OCI-LY7 (cell line): ENCODE results near the gene NCOA5. TPM values are rescaled to one million over a fixed set of nuclear protein-coding genes. Genes with fewer than 3 reads are reported as not detected.

Experiments
- BruUV-seq: library from RNA; stranded (reverse); fragments of 400-500 nt; replicated peaks from 2 replicates; lab custom pipeline; 2021; lab: Mats Ljungman, UMichigan
- CTCF ChIA-PET: fragments of 300-600 bp; sonication (Branson Sonifier 250); formaldehyde crosslinking; loops from one replicate; lab custom pipeline; 2022; ENCODE audit warnings: antibody characterized with exemption; ENCODE audit not compliant: unreplicated experiment; lab: Charles Lee
- POLR2A ChIA-PET: fragments of 300-600 bp; sonication (Branson Sonifier 250); formaldehyde crosslinking; loops from one replicate; lab custom pipeline; 2022; ENCODE audit warnings: antibody characterized with exemption; lab: Charles Lee
- DNase-seq: peaks from one replicate; pipeline ENCODE4 v3.0.0-alpha.2; 2015; ENCODE audit warnings: low spot score
- H2AFZ ChIP-seq: fragments of 200-600 bp; sonication (generic), shearing (Covaris generic); 2 replicates; pipeline ENCODE4 v1.6.1; 2014; ENCODE audit warnings: mild to moderate bottlenecking, antibody characterized with exemption, low read length, moderate library complexity
- H3K27ac ChIP-seq: fragments of 200-600 bp; sonication (generic); 2 replicates; pipeline ENCODE4 v1.5.1; 2014; ENCODE audit warnings: mixed run types, low read depth, mild to moderate bottlenecking, moderate library complexity, low read length, inconsistent platforms; ENCODE audit not compliant: poor library complexity, severe bottlenecking
- H3K36me3 ChIP-seq: fragments of 200-600 bp; sonication (generic); 2 replicates; pipeline ENCODE4 v1.6.1; 2014; ENCODE audit warnings: mild to moderate bottlenecking, antibody characterized with exemption, low read length, moderate library complexity, mixed read lengths; ENCODE audit not compliant: insufficient read depth
- H3K4me1 ChIP-seq: fragments of 200-600 bp; sonication (generic); 2 replicates; pipeline ENCODE4 v1.5.1; 2014; ENCODE audit warnings: mild to moderate bottlenecking, low read length; ENCODE audit not compliant: insufficient read depth, poor library complexity, severe bottlenecking
- H3K4me2 ChIP-seq: fragments of 200-600 bp; sonication (generic); 2 replicates; pipeline ENCODE4 v1.6.1; 2014; ENCODE audit warnings: mild to moderate bottlenecking, low read length
- H3K4me3 ChIP-seq: fragments of 200-600 bp; sonication (generic); 2 replicates; pipeline ENCODE4 v1.5.1; 2014; ENCODE audit warnings: mild to moderate bottlenecking, low read depth, low read length; ENCODE audit not compliant: poor library complexity, severe bottlenecking
- H3K79me2 ChIP-seq: fragments of 200-600 bp; sonication (generic); 2 replicates; pipeline ENCODE4 v1.6.1; 2016; ENCODE audit warnings: low read depth, mild to moderate bottlenecking, low read length, moderate library complexity, mixed read lengths; ENCODE audit not compliant: insufficient read depth
- H3K9me2 ChIP-seq: fragments of 200-600 bp; sonication (generic); 2 replicates; pipeline ENCODE4 v1.6.1; 2016; ENCODE audit warnings: mild to moderate bottlenecking, low read length, mixed read lengths; ENCODE audit not compliant: insufficient read depth
- H3K9me3 ChIP-seq: fragments of 200-600 bp; sonication (generic); 2 replicates; pipeline ENCODE4 v1.6.1; 2014; ENCODE audit warnings: mild to moderate bottlenecking, mixed run types, low read length, mixed read lengths
- H4K20me1 ChIP-seq: fragments of 200-600 bp; sonication (generic); 2 replicates; pipeline ENCODE4 v1.6.1; 2014; ENCODE audit warnings: mild to moderate bottlenecking, antibody characterized with exemption, low read length, moderate library complexity, mixed read lengths; ENCODE audit not compliant: insufficient read depth
- EZH2phosphoT487 ChIP-seq: fragments of 200-600 bp; sonication (generic); IDR thresholded peaks from 2 replicates; pipeline ENCODE4 v1.6.1; 2018; ENCODE audit warnings: low read depth, borderline replicate concordance, mild to moderate bottlenecking, mixed run types, antibody characterized with exemption, low read length, moderate library complexity, mixed read lengths
- intact Hi-C: fragments of 100-400 bp; cut with micrococcal nuclease; formaldehyde crosslinking; loops from one replicate; pipeline ENCODE4 v1.10.0; 2022; ENCODE audit not compliant: unreplicated experiment
- total RNA-seq, 2 experiments: library from RNA; depleted of rRNA in 1 of 2; stranded (reverse); fragments of >200 nt in 1 of 2; shearing (Covaris generic) in 1 of 2; gene quantifications; 2 replicates each; pipeline ENCODE4 v1.2.3, GENCODE V29; 2014 to 2022
- TF ChIP-seq, protein P1 (sequence below): fragments of 200-600 bp; sonication (generic); conservative IDR thresholded peaks from 2 replicates; pipeline ENCODE4 v1.5.1; 2014; ENCODE audit warnings: mild to moderate bottlenecking, antibody characterized with exemption, low read length, moderate library complexity, mixed read lengths

The NCOA5 gene
- total RNA-seq, 2 experiments from 2014 or later: 23.4 to 33.7 TPM

DNA sequence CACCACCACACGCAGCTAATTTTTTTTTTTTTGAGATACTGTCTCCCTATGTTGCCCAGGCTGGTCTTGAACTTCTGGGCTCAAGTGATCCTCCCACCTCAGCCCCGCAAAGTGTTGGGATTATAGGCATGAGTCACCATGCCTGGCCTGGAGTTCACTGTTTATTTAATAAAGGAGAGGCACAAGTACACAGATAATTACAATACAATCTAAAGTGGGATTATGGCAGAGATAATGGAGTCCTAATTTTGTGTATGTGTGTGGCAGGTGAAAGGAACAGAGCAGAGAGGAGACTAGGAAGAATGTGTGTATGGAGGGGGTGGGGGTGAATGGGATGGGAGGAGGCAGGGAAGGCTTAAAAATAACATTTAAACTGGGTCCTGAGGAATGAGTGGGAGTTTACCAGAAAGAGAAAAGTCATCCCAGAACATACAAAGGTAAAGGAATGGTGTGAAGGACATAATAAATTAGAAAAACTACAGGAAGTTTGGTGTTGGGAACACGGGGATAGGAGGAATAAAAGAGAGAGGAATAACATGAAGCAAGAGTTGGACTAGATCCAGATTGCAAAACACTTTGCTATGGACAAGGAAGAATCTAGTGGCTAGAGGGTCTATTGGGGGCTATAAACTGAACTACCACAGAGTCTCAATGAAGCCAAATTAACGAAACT, 4.4 kb downstream of the NCOA5 start:
- intact Hi-C loops: no loop called here
- Histone ChIP-seq H3K9me2 (no peaks in the 10 kb centered on the region), H4K20me1 (peaks cover 71% of the 10 kb centered on the region), H2AFZ (no peak overlapping the region), H3K4me1 (peaks cover 32% of the 10 kb centered on the region), H3K36me3 (peaks cover 12% of the 10 kb centered on the region; the same call in 1 of the 2 replicates), H3K4me3 (no peak overlapping the region), H3K4me2 (no peak overlapping the region), H3K79me2 (peaks cover 91% of the 10 kb centered on the region), H3K27ac (no peak overlapping the region), H3K9me3 (no peaks in the 10 kb centered on the region)
- CTCF ChIA-PET: no interaction called here
- POLR2A ChIA-PET: interaction anchor here (1.0 to 1.1 kb wide), 2 partner anchors 12 to 15 kb away, joined by 3 to 4 read pairs; no protein-coding TSS in a partner anchor
- no peak for TF ChIP-seq EZH2phosphoT487
- TF ChIP-seq, protein P1, sequence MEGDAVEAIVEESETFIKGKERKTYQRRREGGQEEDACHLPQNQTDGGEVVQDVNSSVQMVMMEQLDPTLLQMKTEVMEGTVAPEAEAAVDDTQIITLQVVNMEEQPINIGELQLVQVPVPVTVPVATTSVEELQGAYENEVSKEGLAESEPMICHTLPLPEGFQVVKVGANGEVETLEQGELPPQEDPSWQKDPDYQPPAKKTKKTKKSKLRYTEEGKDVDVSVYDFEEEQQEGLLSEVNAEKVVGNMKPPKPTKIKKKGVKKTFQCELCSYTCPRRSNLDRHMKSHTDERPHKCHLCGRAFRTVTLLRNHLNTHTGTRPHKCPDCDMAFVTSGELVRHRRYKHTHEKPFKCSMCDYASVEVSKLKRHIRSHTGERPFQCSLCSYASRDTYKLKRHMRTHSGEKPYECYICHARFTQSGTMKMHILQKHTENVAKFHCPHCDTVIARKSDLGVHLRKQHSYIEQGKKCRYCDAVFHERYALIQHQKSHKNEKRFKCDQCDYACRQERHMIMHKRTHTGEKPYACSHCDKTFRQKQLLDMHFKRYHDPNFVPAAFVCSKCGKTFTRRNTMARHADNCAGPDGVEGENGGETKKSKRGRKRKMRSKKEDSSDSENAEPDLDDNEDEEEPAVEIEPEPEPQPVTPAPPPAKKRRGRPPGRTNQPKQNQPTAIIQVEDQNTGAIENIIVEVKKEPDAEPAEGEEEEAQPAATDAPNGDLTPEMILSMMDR: no peak
- no TSS peak for BruUV-seq
- no peak for DNase-seq

DNA sequence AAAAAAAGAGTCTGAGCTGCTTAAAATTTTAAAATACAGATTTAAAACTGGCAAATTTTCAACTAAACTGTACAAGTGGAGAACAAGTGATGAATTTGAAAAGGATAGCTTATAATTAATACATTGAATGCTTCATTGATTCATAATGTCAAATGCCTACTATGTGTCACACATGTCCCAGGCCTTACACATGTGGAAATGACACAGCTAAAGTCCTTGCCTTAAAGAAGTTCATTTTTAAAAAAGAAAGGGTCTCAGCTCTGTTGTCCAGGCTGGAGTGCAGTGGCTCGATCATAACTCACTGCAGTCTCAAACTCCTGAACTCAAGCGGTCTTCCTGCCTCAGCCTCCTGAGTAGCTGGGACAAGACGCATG, 5.0 kb downstream of the NCOA5 start:
- TF ChIP-seq EZH2phosphoT487: no peak
- TF ChIP-seq, protein P1: no peak
- CTCF ChIA-PET: no interaction called here
- POLR2A ChIA-PET: interaction anchor here (0.9 to 1.1 kb wide), 3 partner anchors 12 to 35 kb away, joined by 3 to 4 read pairs (median 3); no protein-coding TSS in a partner anchor
- Histone ChIP-seq H4K20me1 (peaks cover 74% of the 10 kb centered on the region), H2AFZ (no peak overlapping the region), H3K4me1 (peaks cover 30% of the 10 kb centered on the region), H3K27ac (no peak overlapping the region), H3K4me3 (no peak overlapping the region), H3K79me2 (peaks cover 96% of the 10 kb centered on the region), H3K36me3 (peaks cover 16% of the 10 kb centered on the region), H3K9me3 (no peaks in the 10 kb centered on the region), H3K9me2 (no peaks in the 10 kb centered on the region), H3K4me2 (no peak overlapping the region)
- BruUV-seq: no TSS peak
- no peak for DNase-seq
- intact Hi-C loops: no loop called here

DNA sequence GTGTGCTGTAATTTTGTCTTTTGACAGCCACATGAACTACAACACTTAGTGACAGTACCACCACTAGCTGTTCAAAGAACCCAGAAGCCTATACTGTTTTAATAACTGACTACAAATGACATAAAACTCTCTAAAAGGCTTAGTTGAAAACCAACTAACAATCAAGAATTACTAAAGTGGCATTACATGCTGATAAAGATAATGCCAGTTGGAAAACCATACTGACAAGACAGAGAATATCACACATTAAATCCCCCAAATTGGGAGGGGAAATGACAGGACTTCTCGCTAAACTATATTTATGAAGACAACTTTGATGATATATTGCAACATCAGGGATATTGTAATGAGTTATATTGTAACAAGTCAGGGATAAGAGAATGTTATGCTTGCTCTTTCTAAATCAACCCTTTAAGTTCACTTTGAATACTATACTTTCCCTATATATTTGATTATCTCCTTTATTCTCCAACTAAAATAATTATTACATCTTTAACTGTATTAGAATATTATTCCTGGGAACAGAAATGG, 6.2 kb downstream of the NCOA5 start:
- ChIA-PET CTCF (no interaction called here), POLR2A (no interaction called here)
- Histone ChIP-seq H2AFZ (no peak overlapping the region), H3K27ac (no peak overlapping the region), H3K9me2 (no peaks in the 10 kb centered on the region), H3K4me1 (peaks cover 30% of the 10 kb centered on the region), H3K36me3 (peaks cover 28% of the 10 kb centered on the region), H3K79me2 (peaks cover 93% of the 10 kb centered on the region), H3K4me2 (no peak overlapping the region), H3K9me3 (no peaks in the 10 kb centered on the region), H3K4me3 (no peak overlapping the region), H4K20me1 (peaks cover 74% of the 10 kb centered on the region)
- intact Hi-C loops: no loop called here
- TF ChIP-seq, protein P1: no peak
- BruUV-seq: no TSS peak
- no peak for DNase-seq
